OCI-LY1 (cell line): Measurements from ENCODE around the gene VWA8.

Source experiments
- CTCF ChIP-seq: fragments of 200-600 bp; sonication (generic), shearing (Covaris generic); IDR thresholded peaks from 2 replicates; pipeline ENCODE4 v1.5.1; 2017; ENCODE audit warnings: mild to moderate bottlenecking, antibody characterized with exemption, low read length, moderate library complexity, mixed read lengths
- EZH2 ChIP-seq: fragments of 200-600 bp; sonication (generic), shearing (Covaris generic); IDR thresholded peaks from 2 replicates; pipeline ENCODE4 v1.8.0; 2017; ENCODE audit warnings: borderline replicate concordance, mixed run types, mild to moderate bottlenecking, antibody characterized with exemption, low read length, moderate library complexity, mixed read lengths

- TF ChIP-seq CTCF (no peak), EZH2 (no peak)
Observed at GRCh38 chr13:41751734-41752445, 209.0 kb downstream of the VWA8 start.
